Endothelial cell of umbilical vein (primary cell): ENCODE results near the gene CLPTM1L. TPM values are rescaled to one million over a fixed set of nuclear protein-coding genes. Genes with fewer than 3 reads are reported as not detected.
A peak's percentile ranks its signal among the peaks of the same experiment; 100 is the strongest.

ENCODE experiments used
- BruUV-seq: library from RNA; stranded (reverse); fragments of 400-500 nt; replicated peaks from 2 replicates; lab custom pipeline; 2021; lab: Mats Ljungman, UMichigan
- CTCF ChIA-PET: fragments of 300-600, 350-600 bp; sonication (Branson Sonifier 250); formaldehyde crosslinking; loops from one replicate; lab custom pipeline; 2021; ENCODE audit warnings: antibody characterized with exemption, inconsistent platforms; lab: Charles Lee
- POLR2A ChIA-PET: fragments of 300-600, 350-600 bp; sonication (Branson Sonifier 250); formaldehyde crosslinking; loops from one replicate; lab custom pipeline; 2021; ENCODE audit warnings: antibody characterized with exemption, inconsistent platforms; lab: Charles Lee
- DNase-seq: peaks from one replicate; pipeline ENCODE4 v3.0.0-alpha.2; 2011; ENCODE audit warnings: low read depth, low spot score
- FAIRE-seq: peaks from 2 replicates; lab custom pipeline; 2011; peaks lifted over from hg19 to GRCh38; lab: Jason Lieb, UNC
- H2AFZ ChIP-seq: 2 replicates; pipeline ENCODE4 v1.6.0; 2012; ENCODE audit warnings: low read depth, low read length, control low read depth, inconsistent platforms
- H3K27ac ChIP-seq: 2 replicates; pipeline ENCODE4 v1.5.1; 2011; ENCODE audit warnings: low read depth, mild to moderate bottlenecking, control low read depth, low read length, moderate library complexity; ENCODE audit not compliant: insufficient read depth
- H3K27me3 ChIP-seq, 2 experiments: 2 replicates each; pipeline versions ENCODE4 v1.6.0 to v1.6.1; 2011; ENCODE audit warnings: low read length in 2 of 2, mixed read lengths in 1 of 2; ENCODE audit not compliant: control insufficient read depth in 2 of 2, insufficient read depth in 2 of 2
- H3K36me3 ChIP-seq, 2 experiments: 2 replicates in 1 of 2; 3 replicates in 1 of 2; pipeline ENCODE4 v1.5.1; 2011; ENCODE audit warnings: low read length in 2 of 2, mild to moderate bottlenecking in 1 of 2, moderate library complexity in 1 of 2; ENCODE audit not compliant: control insufficient read depth in 2 of 2, insufficient read depth in 2 of 2; ENCODE audit errors: extremely low read depth in 1 of 2
- H3K4me1 ChIP-seq: 3 replicates; pipeline ENCODE4 v1.5.1; 2011; ENCODE audit warnings: mild to moderate bottlenecking, low read length; ENCODE audit not compliant: control insufficient read depth, insufficient read depth; ENCODE audit errors: extremely low read depth
- H3K4me2 ChIP-seq: 2 replicates; pipeline ENCODE4 v1.6.1; 2011; ENCODE audit warnings: low read length, control low read depth, mixed read lengths; ENCODE audit not compliant: insufficient read depth
- H3K4me3 ChIP-seq, 3 experiments: fragments of 200-600 bp in 1 of 3; sonication (generic), shearing (Covaris generic) in 1 of 3; replicated peaks in 1 of 3; 2 replicates each; pipeline ENCODE4 v1.5.1; 2011 to 2016; ENCODE audit warnings: control low read depth in 3 of 3, low read length in 3 of 3, mild to moderate bottlenecking in 2 of 3, inconsistent platforms in 1 of 3, low read depth in 1 of 3, moderate library complexity in 1 of 3; ENCODE audit not compliant: insufficient read depth in 1 of 3
- H3K79me2 ChIP-seq: 2 replicates; pipeline ENCODE4 v1.6.0; 2012; ENCODE audit warnings: low read length, inconsistent platforms; ENCODE audit not compliant: control insufficient read depth, insufficient read depth
- H3K9ac ChIP-seq: replicated peaks from 2 replicates; pipeline ENCODE3; 2011; ENCODE audit warnings: low read length, control low read depth; ENCODE audit not compliant: insufficient read depth; ENCODE audit errors: extremely low read depth
- H3K9me1 ChIP-seq: replicated peaks from 3 replicates; pipeline ENCODE4 v1.6.0; 2011; ENCODE audit warnings: mild to moderate bottlenecking, low read length; ENCODE audit not compliant: control insufficient read depth, insufficient read depth; ENCODE audit errors: extremely low read depth
- H3K9me3 ChIP-seq: replicated peaks from 2 replicates; pipeline ENCODE4 v1.5.1; 2012; ENCODE audit warnings: low read length, inconsistent platforms; ENCODE audit not compliant: control insufficient read depth, insufficient read depth
- H4K20me1 ChIP-seq: replicated peaks from 2 replicates; pipeline ENCODE3; 2011; ENCODE audit warnings: mild to moderate bottlenecking, low read length; ENCODE audit not compliant: control insufficient read depth, insufficient read depth; ENCODE audit errors: extremely low read depth
- CTCF ChIP-seq, 2 donors: IDR thresholded peaks; 1 replicate in 1 of 2; 2 replicates in 1 of 2; pipeline ENCODE4 v1.5.1; 2011; ENCODE audit warnings: low read length in 2 of 2, mild to moderate bottlenecking in 2 of 2, moderate library complexity in 2 of 2, control low read depth in 1 of 2, inconsistent platforms in 1 of 2, low read depth in 1 of 2; ENCODE audit not compliant: insufficient read depth in 1 of 2; ENCODE audit errors: extremely low read depth in 1 of 2
- MAX ChIP-seq: IDR thresholded peaks from 2 replicates; pipeline ENCODE4 v1.6.1; 2011; ENCODE audit not compliant: insufficient read depth, insufficient read length
- POLR2A ChIP-seq: IDR thresholded peaks from 2 replicates; pipeline ENCODE4 v1.6.1; 2012; ENCODE audit warnings: low read depth, mild to moderate bottlenecking, control low read depth, low read length
- dilution Hi-C: fragments of 300-500 bp; cut with MboI; formaldehyde crosslinking; loops from one replicate; pipeline ENCODE4 v1.15.0; 2019; ENCODE audit warnings: low sequenced_read_pairs; ENCODE audit not compliant: extremely low pct_ligation_motif_present
- intact Hi-C: fragments of 100-400 bp; cut with micrococcal nuclease; formaldehyde crosslinking; loops from one replicate; pipeline ENCODE4 v1.10.0; 2022
- polyA plus RNA-seq, 4 experiments: library from polyadenylated mRNA; depleted of rRNA in 3 of 4; stranded (reverse) in 3 of 4; unstranded in 1 of 4; fragments of >200 nt; gene quantifications; 2 replicates each; pipeline versions ENCODE4 v1.2.1 to v1.2.3, GENCODE V29; 2011 to 2012; ENCODE audit warnings: missing spikeins in 1 of 4
- total RNA-seq: library from RNA; stranded (reverse); gene quantifications from 2 replicates; pipeline ENCODE4 v1.2.3, GENCODE V29; 2021

CLPTM1L gene
- total and polyA plus RNA-seq, 2 donors (not counting 3 experiments of a cell fraction or from before 2014, with no cell fraction given) = 116 to 191 TPM

GRCh38 chr5:1380011-1380817 lies 35.3 kb upstream of the CLPTM1L start:
- H2AFZ ChIP-seq = no peak overlapping the region
- no peak overlapping the region for H3K4me2 ChIP-seq
- ChIA-PET CTCF (interaction anchor here (0.7 to 2.5 kb wide), 7 partner anchors 10 to 273 kb away, joined by 3 to 10 read pairs (median 4); partner anchors contain the start of gene CLPTM1L), POLR2A (no interaction called here)
- no peak for FAIRE-seq
- BruUV-seq = no TSS peak
- H3K27me3 ChIP-seq = no peaks in the 10 kb centered on the region
- H3K27ac ChIP-seq = no peak overlapping the region
- H3K9me3 ChIP-seq = no peaks in the 10 kb centered on the region
- no peaks in the 10 kb centered on the region for H3K36me3 ChIP-seq
- TF ChIP-seq CTCF (IDR thresholded peaks at IDR 0.05; ENCODE audit: extremely low read depth in 1 of 2, insufficient read depth in 1 of 2, low read depth in 1 of 2, low read length in 2 of 2) (peak; percentile 53 to 55), POLR2A (no peak), MAX (no peak)
- no peaks in the 10 kb centered on the region for H3K79me2 ChIP-seq
- intact Hi-C loops (loop anchor here (1.0 kb wide), 2 partner anchors 261 to 265 kb away; no protein-coding TSS in a partner anchor), dilution Hi-C loops (no loop called here)
- no peaks in the 10 kb centered on the region for H3K9me1 ChIP-seq
- peak; percentile 6 for DNase-seq
- no peak overlapping the region for H3K9ac ChIP-seq
- H3K4me1 ChIP-seq = no peaks in the 10 kb centered on the region
- no peak overlapping the region for H3K4me3 ChIP-seq
- H4K20me1 ChIP-seq = no peaks in the 10 kb centered on the region
